Measurements from ENCODE around the gene RPS2.

Gene RPS2

GRCh38 chr16:1997494-1998359 is 33.1 kb upstream of the RPS2 start:
- TF ChIP-seq, protein P1, sequence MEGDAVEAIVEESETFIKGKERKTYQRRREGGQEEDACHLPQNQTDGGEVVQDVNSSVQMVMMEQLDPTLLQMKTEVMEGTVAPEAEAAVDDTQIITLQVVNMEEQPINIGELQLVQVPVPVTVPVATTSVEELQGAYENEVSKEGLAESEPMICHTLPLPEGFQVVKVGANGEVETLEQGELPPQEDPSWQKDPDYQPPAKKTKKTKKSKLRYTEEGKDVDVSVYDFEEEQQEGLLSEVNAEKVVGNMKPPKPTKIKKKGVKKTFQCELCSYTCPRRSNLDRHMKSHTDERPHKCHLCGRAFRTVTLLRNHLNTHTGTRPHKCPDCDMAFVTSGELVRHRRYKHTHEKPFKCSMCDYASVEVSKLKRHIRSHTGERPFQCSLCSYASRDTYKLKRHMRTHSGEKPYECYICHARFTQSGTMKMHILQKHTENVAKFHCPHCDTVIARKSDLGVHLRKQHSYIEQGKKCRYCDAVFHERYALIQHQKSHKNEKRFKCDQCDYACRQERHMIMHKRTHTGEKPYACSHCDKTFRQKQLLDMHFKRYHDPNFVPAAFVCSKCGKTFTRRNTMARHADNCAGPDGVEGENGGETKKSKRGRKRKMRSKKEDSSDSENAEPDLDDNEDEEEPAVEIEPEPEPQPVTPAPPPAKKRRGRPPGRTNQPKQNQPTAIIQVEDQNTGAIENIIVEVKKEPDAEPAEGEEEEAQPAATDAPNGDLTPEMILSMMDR (IDR thresholded peaks at IDR 0.05; ENCODE audit: low read depth, low read length, missing control alignments): no peak
- no peak for DNase-seq (ENCODE audit: low read depth)
- no peak overlapping the region for H3K4me3 ChIP-seq (ENCODE audit: low read depth, low read length)

DNA sequence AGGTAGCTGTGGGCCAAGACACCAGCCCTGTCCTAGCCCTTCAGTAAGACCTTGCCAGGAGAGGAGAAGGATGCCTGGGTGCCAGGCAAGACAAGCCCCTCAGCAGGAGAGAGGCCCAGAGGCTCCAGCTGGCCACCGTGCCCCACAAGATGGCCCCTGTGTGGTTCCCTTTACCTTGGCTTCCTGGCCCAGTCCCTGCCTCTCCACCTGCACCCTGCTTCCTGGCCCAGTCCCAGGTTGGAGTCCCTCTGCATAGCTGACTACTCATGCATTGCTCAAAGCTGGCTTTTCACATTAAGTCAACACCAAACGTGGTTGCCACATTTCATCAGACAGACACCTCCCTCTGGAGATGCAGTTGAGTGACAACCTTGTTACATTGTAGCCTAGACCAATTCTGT is 29.1 kb upstream of the RPS2 start:
- no peak for DNase-seq (ENCODE audit: low read depth)
- H3K4me3 ChIP-seq (ENCODE audit: low read depth, low read length): no peak overlapping the region
- TF ChIP-seq, protein P1 (IDR thresholded peaks at IDR 0.05; ENCODE audit: low read depth, low read length, missing control alignments): no peak

DNA sequence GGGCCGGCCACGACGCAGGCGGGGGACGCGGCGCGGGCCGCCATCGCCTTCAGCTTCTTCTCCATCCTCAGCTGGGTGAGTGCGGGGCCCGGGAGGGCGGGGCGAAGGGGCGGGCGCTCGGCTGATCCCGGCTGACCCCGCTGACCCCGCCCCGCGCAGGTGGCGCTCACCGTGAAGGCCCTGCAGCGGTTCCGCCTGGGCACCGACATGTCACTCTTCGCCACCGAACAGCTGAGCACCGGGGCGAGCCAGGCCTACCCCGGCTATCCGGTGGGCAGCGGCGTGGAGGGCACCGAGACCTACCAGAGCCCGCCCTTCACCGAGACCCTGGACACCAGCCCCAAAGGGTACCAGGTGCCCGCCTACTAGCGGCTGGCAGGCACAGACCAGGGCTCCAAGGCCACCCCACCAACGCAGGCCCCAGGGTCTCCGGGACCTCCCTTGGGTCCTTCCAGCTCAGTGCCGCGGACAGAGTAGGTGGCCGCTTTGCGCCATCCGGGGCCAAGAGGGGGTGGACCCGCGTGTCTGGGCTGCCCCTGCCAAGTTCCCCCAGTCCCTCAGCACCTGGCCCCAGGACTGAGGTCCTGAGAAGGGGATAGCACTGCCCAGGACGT is 28.2 kb upstream of the RPS2 start:
- no peak for DNase-seq (ENCODE audit: low read depth)
- no peak overlapping the region for H3K4me3 ChIP-seq (ENCODE audit: low read depth, low read length)
- TF ChIP-seq, protein P1 (IDR thresholded peaks at IDR 0.05; ENCODE audit: low read depth, low read length, missing control alignments): no peak

DNA sequence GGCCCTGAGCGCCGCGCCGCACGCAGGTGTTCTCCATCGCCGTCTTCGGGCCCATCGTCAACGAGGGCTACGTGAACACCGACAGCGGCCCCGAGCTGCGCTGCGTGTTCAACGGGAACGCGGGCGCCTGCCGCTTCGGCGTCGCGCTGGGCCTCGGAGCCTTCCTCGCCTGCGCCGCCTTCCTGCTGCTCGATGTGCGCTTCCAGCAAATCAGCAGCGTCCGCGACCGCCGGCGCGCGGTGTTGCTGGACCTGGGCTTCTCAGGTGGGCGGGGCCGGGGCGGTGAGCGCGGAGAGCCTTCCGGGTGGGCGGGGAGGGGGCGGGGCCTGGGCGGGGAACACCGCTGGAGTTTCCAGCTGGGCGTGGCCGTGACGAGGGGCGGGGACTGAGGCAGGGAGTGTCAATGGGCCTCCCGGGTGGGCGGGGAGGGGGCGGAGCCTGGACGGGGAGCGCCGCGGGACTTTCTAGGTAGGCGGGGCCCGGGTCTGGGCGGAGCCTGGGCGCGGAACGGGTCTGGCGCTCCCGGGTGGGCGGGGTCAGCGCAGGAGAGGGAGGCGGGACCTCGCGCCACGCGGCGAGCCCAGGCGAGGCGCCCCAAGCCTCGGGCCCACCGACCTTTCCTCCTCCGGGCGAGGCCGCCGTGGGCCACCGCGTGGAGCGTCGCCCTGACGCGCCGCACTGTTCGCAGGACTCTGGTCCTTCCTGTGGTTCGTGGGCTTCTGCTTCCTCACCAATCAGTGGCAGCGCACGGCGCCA is 27.5 kb upstream of the RPS2 start:
- peak; percentile 68 for DNase-seq (ENCODE audit: low read depth)
- peak overlapping the region; percentile 52 for H3K4me3 ChIP-seq (ENCODE audit: low read depth, low read length)
- TF ChIP-seq, protein P1 (IDR thresholded peaks at IDR 0.05; ENCODE audit: low read depth, low read length, missing control alignments): no peak

- TF ChIP-seq, protein P1 (IDR thresholded peaks at IDR 0.05; ENCODE audit: low read depth, low read length, missing control alignments): no peak
- DNase-seq (ENCODE audit: low read depth): no peak
- H3K4me3 ChIP-seq (ENCODE audit: low read depth, low read length): peak overlapping the region; percentile 52
Observed at GRCh38 chr16:1991588-1991947, 26.9 kb upstream of the RPS2 start.

- peak overlapping the region; percentile 63 for H3K4me3 ChIP-seq (ENCODE audit: low read depth, low read length)
- TF ChIP-seq, protein P1 (IDR thresholded peaks at IDR 0.05; ENCODE audit: low read depth, low read length, missing control alignments): no peak
- peak; percentile 68 for DNase-seq (ENCODE audit: low read depth)
Observed at GRCh38 chr16:1991135-1991551, 26.5 kb upstream of the RPS2 start.
